ENCODE results near the gene ERBIN. TPM values are rescaled to one million over a fixed set of nuclear protein-coding genes. Genes with fewer than 3 reads are reported as not detected.

The ERBIN gene
- polyA plus RNA-seq, 2 of the 4 experiments (the other 2 are of a cell fraction): 24.3 to 57.7 TPM

DNA sequence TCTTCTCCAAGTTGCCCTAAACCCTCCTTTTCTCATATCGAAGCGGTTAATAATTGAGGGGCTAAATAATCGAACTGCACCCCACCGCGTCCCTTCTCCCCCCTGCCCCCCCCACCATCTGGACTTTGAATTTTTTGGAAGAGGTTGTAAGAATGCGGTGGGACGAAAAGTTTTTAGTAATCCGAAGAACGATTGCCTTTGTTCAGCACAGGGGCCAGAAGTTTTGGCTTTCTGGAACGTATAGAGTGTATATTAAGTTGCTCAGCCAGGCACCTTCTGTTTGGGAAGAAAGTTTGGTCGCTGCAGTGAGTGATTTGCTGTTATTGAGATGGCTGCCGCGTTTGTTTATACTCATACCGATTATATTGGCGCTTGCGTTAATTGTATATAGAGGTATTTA is 518 bp downstream of the ERBIN start (continued):
- TF ChIP-seq, protein P1, sequence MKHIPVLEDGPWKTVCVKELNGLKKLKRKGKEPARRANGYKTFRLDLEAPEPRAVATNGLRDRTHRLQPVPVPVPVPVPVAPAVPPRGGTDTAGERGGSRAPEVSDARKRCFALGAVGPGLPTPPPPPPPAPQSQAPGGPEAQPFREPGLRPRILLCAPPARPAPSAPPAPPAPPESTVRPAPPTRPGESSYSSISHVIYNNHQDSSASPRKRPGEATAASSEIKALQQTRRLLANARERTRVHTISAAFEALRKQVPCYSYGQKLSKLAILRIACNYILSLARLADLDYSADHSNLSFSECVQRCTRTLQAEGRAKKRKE (CRISPR knock-in tag; IDR thresholded peaks at IDR 0.05; ENCODE audit: low read depth): no peak
- TF ChIP-seq RCOR1 (IDR thresholded peaks at IDR 0.05; ENCODE audit: low read depth, low read length) (no peak), GATA3 (IDR thresholded peaks at IDR 0.05; ENCODE audit: borderline replicate concordance) (no peak)

DNA sequence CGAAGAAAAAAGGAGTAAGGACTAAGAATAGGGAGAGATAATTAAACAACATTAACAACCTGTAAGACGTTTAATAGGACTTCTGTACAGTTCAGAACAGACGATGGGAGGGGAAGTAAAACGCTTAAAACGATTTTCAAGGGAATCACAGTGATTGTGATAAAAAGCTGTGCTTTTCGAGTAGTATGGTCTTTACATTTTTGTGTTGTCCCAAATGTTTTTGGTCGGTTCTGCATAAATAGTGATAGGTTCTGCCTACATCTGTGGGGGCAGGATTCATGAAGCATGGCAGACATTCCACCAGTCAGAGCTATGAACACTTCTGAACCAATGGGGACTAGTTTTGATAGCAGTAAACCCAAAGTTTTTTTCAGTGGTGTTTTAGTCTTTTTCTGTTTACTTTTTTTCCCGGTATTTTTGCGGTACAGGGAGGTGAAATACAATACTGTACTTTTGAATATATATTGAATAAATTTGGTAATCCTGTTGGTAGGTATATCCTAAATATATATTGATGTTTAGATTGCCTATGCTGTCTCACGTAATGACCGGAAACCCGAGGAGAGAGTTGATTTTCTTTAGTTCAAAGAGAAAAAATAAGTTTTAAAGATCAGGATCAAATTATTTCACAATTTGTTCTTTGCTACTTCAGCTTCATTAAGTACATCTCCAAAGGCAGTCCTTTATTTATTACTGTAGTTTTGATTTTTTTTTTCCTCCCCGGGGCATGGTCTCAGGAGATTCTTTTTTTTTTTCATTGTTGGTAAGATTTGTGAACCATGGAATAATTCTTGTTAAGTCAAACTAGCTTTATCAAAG is 1.3 kb downstream of the ERBIN start:
- ChIA-PET CTCF (interaction anchor here (0.6 to 2.2 kb wide), 3 partner anchors 10 to 70 kb away, joined by 3 to 5 read pairs (median 3); no protein-coding TSS in a partner anchor), POLR2A (interaction anchor here (0.6 to 0.8 kb wide), 2 partner anchors 68 to 217 kb away, joined by 4 to 9 read pairs; partner anchors contain the start of gene SREK1)
- ATAC-seq (peak in 1 of 2 experiments; percentile 58; a peak in 3 of 6 replicates), DNase-seq (ENCODE audit: low read depth in 1 of 2, low spot score in 1 of 2) (peak; percentile 52 to 54), FAIRE-seq (no peak)
- Histone ChIP-seq H3K4me2 (peak overlapping the region; percentile 80), H3K4me3 (peak overlapping the region; percentile 78), H3K4me1 (peaks cover 50% of the 10 kb centered on the region), H3K9me3 (no peaks in the 10 kb centered on the region), H3K27ac (peak overlapping the region; percentile 99)
- WGBS (ENCODE audit: missing lambda C conversion rate): 1% methylated on average over 13 of the region's 13 CpGs
- no peak for TF ChIP-seq MYC (IDR thresholded peaks at IDR 0.05; ENCODE audit: borderline replicate concordance, low read length)

DNA sequence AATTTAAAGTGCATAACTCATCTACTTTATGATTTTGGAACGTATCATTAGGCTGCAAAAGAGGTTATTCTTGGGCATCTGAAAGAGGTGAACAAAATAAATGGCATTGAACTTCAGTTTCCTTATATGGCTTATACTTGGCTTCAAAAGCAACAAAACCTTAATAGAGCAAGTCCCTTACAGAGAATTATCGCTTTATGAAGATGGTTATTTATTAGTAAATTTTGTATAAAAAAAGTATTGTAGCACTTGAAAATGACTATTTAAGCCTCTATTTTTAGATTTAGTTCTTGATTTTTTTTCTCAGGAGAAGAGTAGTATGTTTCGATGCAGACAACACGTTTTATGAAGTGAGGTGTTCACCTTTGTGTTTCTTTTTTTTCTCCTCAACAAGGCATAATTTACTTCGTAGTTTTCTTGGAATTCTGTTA is 2.0 kb downstream of the ERBIN start:
- H3K9me3 ChIP-seq: no peaks in the 10 kb centered on the region
- DNase-seq (ENCODE audit: low read depth in 1 of 2, low spot score in 1 of 2): no peak
- 5% methylated on average over 5 of the region's 5 CpGs for WGBS (ENCODE audit: missing lambda C conversion rate)
- POLR2A ChIA-PET: no interaction called here
- peak overlapping the region; percentile 80 for H3K4me2 ChIP-seq
- H3K4me1 ChIP-seq: peaks cover 51% of the 10 kb centered on the region
- no peak for FAIRE-seq
- CTCF ChIA-PET: interaction anchor here (2.2 kb wide), 1 partner anchor 11 kb away, joined by 5 read pairs; no protein-coding TSS in a partner anchor
- H3K4me3 ChIP-seq: peak overlapping the region; percentile 78
- TF ChIP-seq CEBPB (IDR thresholded peaks at IDR 0.05): no peak
- no peak for TF ChIP-seq JUNB (IDR thresholded peaks at IDR 0.05)
- no peak for TF ChIP-seq FOSB (CRISPR knock-in tag; IDR thresholded peaks at IDR 0.05)
- ATAC-seq: no peak
- peak overlapping the region; percentile 99 for H3K27ac ChIP-seq

DNA sequence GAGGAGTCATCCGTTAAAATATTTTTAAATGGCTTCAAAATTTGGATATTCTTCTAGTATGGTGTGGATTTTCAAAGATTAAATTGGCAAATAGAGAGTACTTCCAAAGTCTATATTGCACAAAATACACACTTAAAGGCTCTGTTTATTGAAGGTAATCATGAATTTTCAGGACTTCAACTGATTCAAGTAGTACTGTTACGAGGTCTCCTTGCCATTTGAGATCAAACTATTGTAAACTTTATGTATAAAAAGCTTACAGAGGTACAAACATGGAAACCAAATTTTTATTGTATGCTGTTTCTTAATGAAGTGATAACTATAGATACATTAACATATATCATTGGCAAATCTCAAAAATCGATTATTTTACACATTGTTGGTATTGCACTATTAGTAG is 2.5 kb downstream of the ERBIN start:
- CTCF ChIA-PET: no interaction called here
- ATAC-seq (no peak), DNase-seq (ENCODE audit: low read depth in 1 of 2, low spot score in 1 of 2) (no peak), FAIRE-seq (no peak)
- WGBS (ENCODE audit: missing lambda C conversion rate): 25% methylated on average over 3 of the region's 3 CpGs
- Histone ChIP-seq H3K9me3 (no peaks in the 10 kb centered on the region), H3K4me2 (peak overlapping the region; percentile 80), H3K4me3 (peak overlapping the region; percentile 78; the same call in 2 of the 3 replicates), H3K27ac (peak overlapping the region in 1 of 2 experiments; percentile 99; a peak in 2 of 6 replicates), H3K4me1 (peaks cover 51% of the 10 kb centered on the region)
- POLR2A ChIA-PET: no interaction called here
- TF ChIP-seq GATA3 (IDR thresholded peaks at IDR 0.05; ENCODE audit: borderline replicate concordance) (no peak), TFCP2L1 (CRISPR knock-in tag; IDR thresholded peaks at IDR 0.05) (no peak), RNF2 (IDR thresholded peaks at IDR 0.05; ENCODE audit: borderline replicate concordance, low read depth) (no peak), JUNB (IDR thresholded peaks at IDR 0.05) (no peak), EHF (CRISPR knock-in tag; IDR thresholded peaks at IDR 0.05) (no peak), ZNF302 (CRISPR knock-in tag; IDR thresholded peaks at IDR 0.05) (no peak), SMC3 (IDR thresholded peaks at IDR 0.05) (no peak), NR3C1 (IDR thresholded peaks at IDR 0.05) (no peak), EHMT2 (IDR thresholded peaks at IDR 0.05; ENCODE audit: low read depth) (no peak), MYC (IDR thresholded peaks at IDR 0.05; ENCODE audit: borderline replicate concordance, low read length) (no peak), RCOR1 (IDR thresholded peaks at IDR 0.05; ENCODE audit: low read depth, low read length) (no peak), KDM5A (IDR thresholded peaks at IDR 0.05) (no peak), FOSL2 (IDR thresholded peaks at IDR 0.05) (no peak), FOSL2 (CRISPR knock-in tag; IDR thresholded peaks at IDR 0.05) (no peak), POLR2A (IDR thresholded peaks at IDR 0.05; ENCODE audit: low read length) (no peak), TP53 (CRISPR knock-in tag; IDR thresholded peaks at IDR 0.05) (no peak), ESRRA (IDR thresholded peaks at IDR 0.05; ENCODE audit: borderline replicate concordance, low read length) (no peak), RFX5 (IDR thresholded peaks at IDR 0.05) (no peak), KDM1A (IDR thresholded peaks at IDR 0.05; ENCODE audit: low read depth) (no peak)
- TF ChIP-seq, protein P2, sequence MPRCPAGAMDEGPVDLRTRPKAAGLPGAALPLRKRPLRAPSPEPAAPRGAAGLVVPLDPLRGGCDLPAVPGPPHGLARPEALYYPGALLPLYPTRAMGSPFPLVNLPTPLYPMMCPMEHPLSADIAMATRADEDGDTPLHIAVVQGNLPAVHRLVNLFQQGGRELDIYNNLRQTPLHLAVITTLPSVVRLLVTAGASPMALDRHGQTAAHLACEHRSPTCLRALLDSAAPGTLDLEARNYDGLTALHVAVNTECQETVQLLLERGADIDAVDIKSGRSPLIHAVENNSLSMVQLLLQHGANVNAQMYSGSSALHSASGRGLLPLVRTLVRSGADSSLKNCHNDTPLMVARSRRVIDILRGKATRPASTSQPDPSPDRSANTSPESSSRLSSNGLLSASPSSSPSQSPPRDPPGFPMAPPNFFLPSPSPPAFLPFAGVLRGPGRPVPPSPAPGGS (IDR thresholded peaks at IDR 0.05): no peak
- TF ChIP-seq, protein P3, sequence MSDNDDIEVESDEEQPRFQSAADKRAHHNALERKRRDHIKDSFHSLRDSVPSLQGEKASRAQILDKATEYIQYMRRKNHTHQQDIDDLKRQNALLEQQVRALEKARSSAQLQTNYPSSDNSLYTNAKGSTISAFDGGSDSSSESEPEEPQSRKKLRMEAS (IDR thresholded peaks at IDR 0.05): no peak

All from A549 (cell line).